IMR-90 (cell line): ENCODE results near the gene ZNF521. TPM values are rescaled to one million over a fixed set of nuclear protein-coding genes. Genes with fewer than 3 reads are reported as not detected.

Experiments used
- ATAC-seq: fragments of 200-7000 bp; cut with Tn5 transposase; 2 replicates; pipeline ENCODE4 v1.9.1; 2020; ENCODE audit warnings: low read depth, mild to moderate bottlenecking, moderate library complexity
- BruUV-seq: library from RNA; stranded (reverse); fragments of 400-500 nt; replicated peaks from 2 replicates; lab custom pipeline; 2021; lab: Mats Ljungman, UMichigan
- CTCF ChIA-PET: fragments of 300-600 bp; formaldehyde crosslinking; extraction: SDS; loops from one replicate; lab custom pipeline; 2021; ENCODE audit warnings: antibody characterized with exemption; lab: Yijun Ruan, JAX
- POLR2A ChIA-PET: fragments of 300-600 bp; sonication (Branson Sonifier 250); formaldehyde crosslinking; loops from one replicate; lab custom pipeline; 2022; ENCODE audit warnings: antibody characterized with exemption; ENCODE audit not compliant: unreplicated experiment; lab: Charles Lee
- DNase-seq: peaks from one replicate; pipeline ENCODE4 v3.0.0; 2013
- H2AFZ ChIP-seq: replicated peaks from 2 replicates; pipeline ENCODE3; 2013; ENCODE audit warnings: low read length, mild to moderate bottlenecking; ENCODE audit not compliant: poor library complexity
- H2AK5ac ChIP-seq: 2 replicates; pipeline ENCODE4 v1.6.1; 2013; ENCODE audit warnings: low read depth, low read length, inconsistent platforms
- H2AK9ac ChIP-seq: replicated peaks from 2 replicates; pipeline ENCODE3; 2013; ENCODE audit warnings: mild to moderate bottlenecking, low read depth, low read length, moderate library complexity; ENCODE audit not compliant: poor library complexity
- H2BK120ac ChIP-seq: 2 replicates; pipeline ENCODE4 v1.6.1; 2013; ENCODE audit warnings: low read depth, low read length, inconsistent platforms
- H2BK15ac ChIP-seq: 3 replicates; pipeline ENCODE4 v1.6.1; 2013; ENCODE audit warnings: low read depth, low read length, inconsistent platforms
- H2BK20ac ChIP-seq: 2 replicates; pipeline ENCODE4 v1.6.1; 2013; ENCODE audit warnings: low read depth, mild to moderate bottlenecking, inconsistent platforms, low read length, moderate library complexity
- H2BK5ac ChIP-seq: 2 replicates; pipeline ENCODE4 v1.6.1; 2013; ENCODE audit warnings: mild to moderate bottlenecking, low read depth, low read length, inconsistent platforms; ENCODE audit not compliant: poor library complexity, severe bottlenecking
- H3K14ac ChIP-seq: replicated peaks from 2 replicates; pipeline ENCODE4 v1.6.1; 2013; ENCODE audit warnings: low read depth, low read length, inconsistent platforms
- H3K18ac ChIP-seq: 2 replicates; pipeline ENCODE4 v1.6.1; 2013; ENCODE audit warnings: low read depth, low read length, control low read depth
- H3K23ac ChIP-seq: 2 replicates; pipeline ENCODE4 v1.6.1; 2013; ENCODE audit warnings: low read depth, low read length, inconsistent platforms
- H3K27ac ChIP-seq: 2 replicates; pipeline ENCODE4 v1.5.1; 2013; ENCODE audit warnings: mild to moderate bottlenecking, control low read depth, low read length; ENCODE audit not compliant: insufficient read depth
- H3K27me3 ChIP-seq: 2 replicates; pipeline ENCODE4 v1.6.1; 2013; ENCODE audit warnings: low read length; ENCODE audit not compliant: control insufficient read depth, insufficient read depth
- H3K36me3 ChIP-seq: 2 replicates; pipeline ENCODE4 v1.6.1; 2013; ENCODE audit warnings: low read length, mixed read lengths; ENCODE audit not compliant: control insufficient read depth, insufficient read depth
- H3K4ac ChIP-seq: 2 replicates; pipeline ENCODE4 v1.6.1; 2013; ENCODE audit warnings: low read depth, low read length, inconsistent platforms
- H3K4me1 ChIP-seq: 2 replicates; pipeline ENCODE4 v1.6.1; 2013; ENCODE audit warnings: low read length, mixed read lengths; ENCODE audit not compliant: control insufficient read depth, insufficient read depth
- H3K4me2 ChIP-seq: 2 replicates; pipeline ENCODE4 v1.6.1; 2013; ENCODE audit warnings: low read depth, mild to moderate bottlenecking, control low read depth, low read length, moderate library complexity
- H3K4me3 ChIP-seq: 2 replicates; pipeline ENCODE4 v1.5.1; 2013; ENCODE audit warnings: low read depth, mild to moderate bottlenecking, control low read depth, low read length, moderate library complexity; ENCODE audit not compliant: insufficient read depth
- H3K56ac ChIP-seq: 2 replicates; pipeline ENCODE4 v1.6.1; 2013; ENCODE audit warnings: low read length, inconsistent platforms; ENCODE audit not compliant: insufficient read depth; ENCODE audit errors: extremely low read depth
- H3K79me1 ChIP-seq, 2 experiments: 2 replicates each; pipeline ENCODE4 v1.6.1; 2013; ENCODE audit warnings: low read length in 2 of 2, inconsistent platforms in 1 of 2, low read depth in 1 of 2
- H3K9ac ChIP-seq: 2 replicates; pipeline ENCODE4 v1.6.1; 2013; ENCODE audit warnings: low read depth, low read length, control low read depth
- H3K9me1 ChIP-seq: 2 replicates; pipeline ENCODE4 v1.6.1; 2013; ENCODE audit warnings: low read length, inconsistent platforms; ENCODE audit not compliant: insufficient read depth
- H3K9me3 ChIP-seq: 2 replicates; pipeline ENCODE4 v1.6.1; 2013; ENCODE audit warnings: low read length; ENCODE audit not compliant: control insufficient read depth, insufficient read depth
- H4K20me1 ChIP-seq: 2 replicates; pipeline ENCODE4 v1.6.1; 2013; ENCODE audit warnings: low read length, inconsistent platforms; ENCODE audit not compliant: insufficient read depth
- H4K5ac ChIP-seq: 2 replicates; pipeline ENCODE4 v1.6.1; 2013; ENCODE audit warnings: mild to moderate bottlenecking, low read depth, low read length, control low read depth
- H4K8ac ChIP-seq, 2 experiments: 2 replicates each; pipeline ENCODE4 v1.6.1; 2013; ENCODE audit warnings: low read depth in 2 of 2, low read length in 2 of 2, control low read depth in 1 of 2, inconsistent platforms in 1 of 2
- H4K91ac ChIP-seq: 2 replicates; pipeline ENCODE4 v1.6.1; 2013; ENCODE audit warnings: low read depth, low read length, inconsistent platforms; ENCODE audit not compliant: insufficient read depth
- BHLHE40 ChIP-seq: fragments of 150-350 bp; IDR thresholded peaks from 2 replicates; pipeline ENCODE4 v1.6.1; 2016; ENCODE audit warnings: mild to moderate bottlenecking, low read depth, low read length
- CEBPB ChIP-seq: IDR thresholded peaks from 2 replicates; pipeline ENCODE4 v1.6.1; 2012; ENCODE audit warnings: low read depth, low read length, improper control_type of control experiment
- CHD1 ChIP-seq: IDR thresholded peaks from 2 replicates; pipeline ENCODE4 v1.6.1; 2012; ENCODE audit warnings: low read depth, low read length, improper control_type of control experiment
- MAFK ChIP-seq: IDR thresholded peaks from 2 replicates; pipeline ENCODE4 v1.6.1; 2012; ENCODE audit warnings: low read depth, low read length, improper control_type of control experiment
- MAZ ChIP-seq: IDR thresholded peaks from 2 replicates; pipeline ENCODE4 v1.6.1; 2012; ENCODE audit warnings: low read depth, mild to moderate bottlenecking, low read length, improper control_type of control experiment, moderate library complexity, borderline replicate concordance
- MXI1 ChIP-seq: IDR thresholded peaks from 2 replicates; pipeline ENCODE4 v1.6.1; 2012; ENCODE audit warnings: low read depth, mild to moderate bottlenecking, low read length, moderate library complexity, borderline replicate concordance
- NFE2L2 ChIP-seq: fragments of 150-350 bp; IDR thresholded peaks from 2 replicates; pipeline ENCODE4 v1.6.1; 2016; ENCODE audit warnings: low read depth, mild to moderate bottlenecking, low read length
- RAD21 ChIP-seq: IDR thresholded peaks from 2 replicates; pipeline ENCODE4 v1.6.1; 2012; ENCODE audit warnings: low read length, improper control_type of control experiment
- RCOR1 ChIP-seq: IDR thresholded peaks from 2 replicates; pipeline ENCODE4 v1.6.1; 2012; ENCODE audit warnings: mild to moderate bottlenecking, low read length, improper control_type of control experiment; ENCODE audit not compliant: insufficient replicate concordance
- RFX5 ChIP-seq: IDR thresholded peaks from 2 replicates; pipeline ENCODE4 v1.8.0; 2012; ENCODE audit warnings: low read depth, mild to moderate bottlenecking, low read length, moderate library complexity
- SMC3 ChIP-seq: fragments of 150-350 bp; IDR thresholded peaks from 2 replicates; pipeline ENCODE4 v1.6.1; 2016; ENCODE audit warnings: low read depth, mild to moderate bottlenecking, antibody characterized with exemption, low read length, moderate library complexity
- WGBS, 2 experiments: methylation state at CpG; one replicate each; pipeline versions ENCODE4 v1.1.5 to v1.1.7; 2013; ENCODE audit warnings: missing lambda C conversion rate in 2 of 2; ENCODE audit not compliant: insufficient read length in 1 of 2; ENCODE audit errors: extremely low coverage in 2 of 2; 5-methylcytosine and 5-hydroxymethylcytosine counted together
- dilution Hi-C: fragments of 300-500 bp; cut with HindIII; formaldehyde crosslinking; loops from one replicate; pipeline ENCODE4 v1.14.3; 2018; ENCODE audit warnings: low sequenced_read_pairs; ENCODE audit not compliant: unreplicated experiment
- in situ Hi-C: fragments of 300-500 bp; cut with MboI; formaldehyde crosslinking; loops from 3 replicates; pipeline ENCODE4 v1.14.3; 2019; ENCODE audit warnings: low sequenced_read_pairs, inconsistent platforms, mixed read lengths
- intact Hi-C: fragments of 100-400 bp; cut with micrococcal nuclease; formaldehyde crosslinking; loops from 2 replicates; pipeline ENCODE4 v1.10.0; 2022
- polyA plus RNA-seq, 3 experiments: library from polyadenylated mRNA; depleted of rRNA; stranded (reverse); fragments of >200 nt; gene quantifications; 2 replicates each; pipeline ENCODE4 v1.2.3, GENCODE V29; 2012; ENCODE audit warnings: low replicate concordance in 1 of 3
- total RNA-seq: library from RNA; depleted of rRNA; stranded (reverse); fragments of >200 nt; gene quantifications from 2 replicates; pipeline ENCODE4 v1.2.3, GENCODE V29; 2012
- TF ChIP-seq, protein P1 (sequence below): conservative IDR thresholded peaks from 2 replicates; pipeline ENCODE4 v1.5.1; 2012; ENCODE audit warnings: mild to moderate bottlenecking, low read depth, low read length, improper control_type of control experiment
- TF ChIP-seq, protein P2 (sequence below): fragments of 150-350 bp; IDR thresholded peaks from 2 replicates; pipeline ENCODE4 v1.6.1; 2016; ENCODE audit warnings: low read depth, mild to moderate bottlenecking, low read length, moderate library complexity, borderline replicate concordance

The ZNF521 gene
- total and polyA plus RNA-seq, 2 of the 4 experiments (the other 2 are of a cell fraction) = 21.5 to 59.3 TPM

DNA sequence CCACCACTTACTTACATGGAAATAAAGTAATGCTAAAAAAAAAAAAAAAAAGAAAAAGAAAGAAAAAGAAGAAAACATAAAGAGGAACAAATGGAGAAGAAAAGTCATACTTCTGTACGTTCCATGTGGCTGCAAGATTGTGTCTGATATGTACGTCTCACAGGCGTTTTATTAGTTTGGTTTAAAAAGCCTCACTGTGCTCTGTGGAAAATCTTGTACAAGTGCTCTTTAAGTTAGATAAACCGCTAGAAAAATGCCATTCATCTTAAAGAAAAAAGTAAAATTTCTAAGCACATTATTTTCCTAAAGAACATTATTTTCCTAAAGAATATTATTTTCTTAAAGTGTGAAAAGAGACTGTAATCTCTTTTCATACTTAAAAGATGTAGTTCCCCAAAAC is 165.1 kb downstream of the ZNF521 start:
- peaks cover 3 to 5% of the 10 kb centered on the region in 2 experiments; a peak in 3 of 4 replicates for H3K79me1 ChIP-seq
- no peak overlapping the region for H3K4me3 ChIP-seq
- TF ChIP-seq NFE2L2 (no peak), RCOR1 (no peak), MAZ (no peak), SMC3 (no peak), RFX5 (no peak), CHD1 (no peak), MXI1 (no peak), RAD21 (no peak), MAFK (no peak), CEBPB (no peak), BHLHE40 (no peak)
- TF ChIP-seq, protein P1, sequence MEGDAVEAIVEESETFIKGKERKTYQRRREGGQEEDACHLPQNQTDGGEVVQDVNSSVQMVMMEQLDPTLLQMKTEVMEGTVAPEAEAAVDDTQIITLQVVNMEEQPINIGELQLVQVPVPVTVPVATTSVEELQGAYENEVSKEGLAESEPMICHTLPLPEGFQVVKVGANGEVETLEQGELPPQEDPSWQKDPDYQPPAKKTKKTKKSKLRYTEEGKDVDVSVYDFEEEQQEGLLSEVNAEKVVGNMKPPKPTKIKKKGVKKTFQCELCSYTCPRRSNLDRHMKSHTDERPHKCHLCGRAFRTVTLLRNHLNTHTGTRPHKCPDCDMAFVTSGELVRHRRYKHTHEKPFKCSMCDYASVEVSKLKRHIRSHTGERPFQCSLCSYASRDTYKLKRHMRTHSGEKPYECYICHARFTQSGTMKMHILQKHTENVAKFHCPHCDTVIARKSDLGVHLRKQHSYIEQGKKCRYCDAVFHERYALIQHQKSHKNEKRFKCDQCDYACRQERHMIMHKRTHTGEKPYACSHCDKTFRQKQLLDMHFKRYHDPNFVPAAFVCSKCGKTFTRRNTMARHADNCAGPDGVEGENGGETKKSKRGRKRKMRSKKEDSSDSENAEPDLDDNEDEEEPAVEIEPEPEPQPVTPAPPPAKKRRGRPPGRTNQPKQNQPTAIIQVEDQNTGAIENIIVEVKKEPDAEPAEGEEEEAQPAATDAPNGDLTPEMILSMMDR = no peak
- TF ChIP-seq, protein P2, sequence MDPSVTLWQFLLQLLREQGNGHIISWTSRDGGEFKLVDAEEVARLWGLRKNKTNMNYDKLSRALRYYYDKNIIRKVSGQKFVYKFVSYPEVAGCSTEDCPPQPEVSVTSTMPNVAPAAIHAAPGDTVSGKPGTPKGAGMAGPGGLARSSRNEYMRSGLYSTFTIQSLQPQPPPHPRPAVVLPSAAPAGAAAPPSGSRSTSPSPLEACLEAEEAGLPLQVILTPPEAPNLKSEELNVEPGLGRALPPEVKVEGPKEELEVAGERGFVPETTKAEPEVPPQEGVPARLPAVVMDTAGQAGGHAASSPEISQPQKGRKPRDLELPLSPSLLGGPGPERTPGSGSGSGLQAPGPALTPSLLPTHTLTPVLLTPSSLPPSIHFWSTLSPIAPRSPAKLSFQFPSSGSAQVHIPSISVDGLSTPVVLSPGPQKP = no peak
- no peak overlapping the region for H4K8ac ChIP-seq
- no peak for ATAC-seq
- BruUV-seq = no TSS peak
- no peak overlapping the region for H3K18ac ChIP-seq
- no peak overlapping the region for H3K23ac ChIP-seq
- CTCF ChIA-PET = no interaction called here
- H4K91ac ChIP-seq = no peak overlapping the region
- no peak overlapping the region for H3K9ac ChIP-seq
- no peaks in the 10 kb centered on the region for H3K9me1 ChIP-seq
- H2BK15ac ChIP-seq = no peak overlapping the region
- dilution Hi-C loops = no loop called here
- intact Hi-C loops = no loop called here
- no peaks in the 10 kb centered on the region; the same call in 1 of the 2 replicates for H4K20me1 ChIP-seq
- DNase-seq = no peak
- H2BK20ac ChIP-seq = no peak overlapping the region
- H3K4me1 ChIP-seq = no peaks in the 10 kb centered on the region
- H3K14ac ChIP-seq = no peak overlapping the region
- H3K4me2 ChIP-seq = no peak overlapping the region
- no peak overlapping the region for H2BK5ac ChIP-seq
- no peak overlapping the region for H2AK5ac ChIP-seq
- H3K56ac ChIP-seq = no peak overlapping the region
- no peaks in the 10 kb centered on the region for H3K27me3 ChIP-seq
- in situ Hi-C loops = no loop called here
- H2BK120ac ChIP-seq = no peak overlapping the region
- peaks cover 2% of the 10 kb centered on the region for H3K36me3 ChIP-seq
- no peak overlapping the region for H4K5ac ChIP-seq
- H2AFZ ChIP-seq = no peak overlapping the region
- no peaks in the 10 kb centered on the region for H3K9me3 ChIP-seq
- POLR2A ChIA-PET = no interaction called here
- no peak overlapping the region for H3K27ac ChIP-seq
- H3K4ac ChIP-seq = no peak overlapping the region
- H2AK9ac ChIP-seq = no peak overlapping the region
- no CpG with 5 or more reads among the region's 4 CpGs for WGBS, 2 experiments
